Natural killer cell (primary cell): ENCODE results near the gene OR4P4. TPM values are rescaled to one million over a fixed set of nuclear protein-coding genes. Genes with fewer than 3 reads are reported as not detected.

Experiments
- ATAC-seq, 3 donors: fragments of 150-1000 bp in 2 of 3; fragments of 200-7000 bp in 1 of 3; cut with Tn5 transposase; 1 replicate in 1 of 3; 2 replicates in 2 of 3; pipeline ENCODE4 v1.10.0; 2021; ENCODE audit warnings: mild to moderate bottlenecking in 2 of 3, moderate library complexity in 2 of 3
- DNase-seq, 2 donors: peaks; one replicate each; pipeline versions ENCODE4 v3.0.0 to v3.0.0-alpha.2; 2013 to 2021; ENCODE audit warnings: mixed read lengths in 1 of 2
- H3K27ac ChIP-seq: one replicate; pipeline ENCODE4 v1.5.1; 2013; ENCODE audit warnings: mild to moderate bottlenecking, low read length
- H3K27me3 ChIP-seq: one replicate; pipeline ENCODE4 v1.6.1; 2013; ENCODE audit warnings: low read length; ENCODE audit not compliant: control insufficient read depth, insufficient read depth
- H3K36me3 ChIP-seq: one replicate; pipeline ENCODE4 v1.6.1; 2013; ENCODE audit warnings: low read length; ENCODE audit not compliant: control insufficient read depth, insufficient read depth
- H3K4me1 ChIP-seq: one replicate; pipeline ENCODE4 v1.6.1; 2013; ENCODE audit warnings: low read length; ENCODE audit not compliant: control insufficient read depth, insufficient read depth
- H3K4me3 ChIP-seq: one replicate; pipeline ENCODE4 v1.5.1; 2013; ENCODE audit warnings: low read length
- H3K9me3 ChIP-seq: one replicate; pipeline ENCODE4 v1.6.1; 2013; ENCODE audit warnings: low read length; ENCODE audit not compliant: control insufficient read depth, insufficient read depth
- H3K27ac Mint-ChIP-seq, 2 donors: one replicate each; pipeline ENCODE4 v1.8.0; 2022; ENCODE audit warnings: mild to moderate bottlenecking in 2 of 2, mixed read lengths in 2 of 2, moderate library complexity in 1 of 2
- H3K27me3 Mint-ChIP-seq, 2 donors: one replicate each; pipeline ENCODE4 v1.8.0; 2022; ENCODE audit warnings: low read depth in 2 of 2, mixed read lengths in 2 of 2
- H3K36me3 Mint-ChIP-seq: one replicate; pipeline ENCODE4 v1.8.0; 2022; ENCODE audit warnings: mixed read lengths
- H3K4me1 Mint-ChIP-seq, 2 donors: one replicate each; pipeline ENCODE4 v1.8.0; 2022; ENCODE audit warnings: mixed read lengths in 2 of 2
- H3K4me3 Mint-ChIP-seq: one replicate; pipeline ENCODE4 v1.8.0; 2022; ENCODE audit warnings: mild to moderate bottlenecking, moderate library complexity, mixed read lengths
- H3K9me3 Mint-ChIP-seq, 2 donors: one replicate each; pipeline ENCODE4 v1.8.0; 2022; ENCODE audit warnings: mixed read lengths in 2 of 2
- WGBS: methylation state at CpG from one replicate; pipeline ENCODE4 v1.1.7; 2013; ENCODE audit warnings: missing lambda C conversion rate; ENCODE audit not compliant: insufficient coverage; 5-methylcytosine and 5-hydroxymethylcytosine counted together
- intact Hi-C: fragments of 100-400 bp; cut with micrococcal nuclease; formaldehyde crosslinking; loops from one replicate; pipeline ENCODE4 v1.14.2; 2022
- total RNA-seq, 4 donors: library from RNA; stranded (reverse); fragments of 120-200 nt in 1 of 4; gene quantifications; one replicate each; pipeline versions ENCODE4 v1.2.3 to v1.2.4, GENCODE V29; 2013 to 2022
- TF ChIP-seq, protein P1 (sequence below): fragments of 200-600 bp; IDR thresholded peaks from one replicate; pipeline ENCODE4 v1.8.0; 2022; ENCODE audit warnings: antibody characterized with exemption

Gene OR4P4
- not detected for total RNA-seq
- total RNA-seq (2013) = not detected

DNA sequence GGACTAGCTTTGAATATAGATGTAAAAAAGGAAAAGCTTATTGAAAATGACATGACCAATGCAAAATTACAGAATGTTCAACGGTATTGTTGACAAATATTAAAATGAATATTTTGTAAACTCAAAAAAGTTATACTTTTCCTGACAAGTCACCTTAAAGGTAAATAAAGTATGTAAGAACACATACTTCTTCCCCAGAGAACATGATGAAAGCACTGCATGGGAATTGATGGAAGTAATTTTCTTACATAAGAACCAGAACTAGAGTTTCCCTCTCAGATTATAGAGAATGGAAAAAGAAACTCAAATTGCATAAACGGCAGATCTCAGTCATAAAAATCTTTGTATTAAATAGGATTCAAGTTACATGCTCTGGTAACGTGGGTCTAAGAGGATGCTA, at the start of gene OR4P4:
Gene OR4P4 (plus strand): TSS at position 301 of the 400 bp plus-strand sequence.
- Histone ChIP-seq H3K27ac (no peak within 1 kb of the TSS), H3K4me3 (no peak within 1 kb of the TSS), H3K4me1 (no peaks in the 10 kb centered on the region), H3K27me3 (no peaks in the 10 kb centered on the region), H3K36me3 (no peaks in the 10 kb centered on the region), H3K9me3 (no peaks in the 10 kb centered on the region)
- Mint-ChIP-seq H3K36me3 (no peaks in the 10 kb centered on the region), H3K4me1 (no peaks in the 10 kb centered on the region), H3K9me3 (peaks cover 4 to 38% of the 10 kb centered on the region in 2 donors), H3K27me3 (no peaks in the 10 kb centered on the region), H3K4me3 (no peak within 1 kb of the TSS), H3K27ac (no peak within 1 kb of the TSS)
- intact Hi-C loops = no loop called here
- DNase-seq (no peak), ATAC-seq (no peak)
- TF ChIP-seq, protein P1, sequence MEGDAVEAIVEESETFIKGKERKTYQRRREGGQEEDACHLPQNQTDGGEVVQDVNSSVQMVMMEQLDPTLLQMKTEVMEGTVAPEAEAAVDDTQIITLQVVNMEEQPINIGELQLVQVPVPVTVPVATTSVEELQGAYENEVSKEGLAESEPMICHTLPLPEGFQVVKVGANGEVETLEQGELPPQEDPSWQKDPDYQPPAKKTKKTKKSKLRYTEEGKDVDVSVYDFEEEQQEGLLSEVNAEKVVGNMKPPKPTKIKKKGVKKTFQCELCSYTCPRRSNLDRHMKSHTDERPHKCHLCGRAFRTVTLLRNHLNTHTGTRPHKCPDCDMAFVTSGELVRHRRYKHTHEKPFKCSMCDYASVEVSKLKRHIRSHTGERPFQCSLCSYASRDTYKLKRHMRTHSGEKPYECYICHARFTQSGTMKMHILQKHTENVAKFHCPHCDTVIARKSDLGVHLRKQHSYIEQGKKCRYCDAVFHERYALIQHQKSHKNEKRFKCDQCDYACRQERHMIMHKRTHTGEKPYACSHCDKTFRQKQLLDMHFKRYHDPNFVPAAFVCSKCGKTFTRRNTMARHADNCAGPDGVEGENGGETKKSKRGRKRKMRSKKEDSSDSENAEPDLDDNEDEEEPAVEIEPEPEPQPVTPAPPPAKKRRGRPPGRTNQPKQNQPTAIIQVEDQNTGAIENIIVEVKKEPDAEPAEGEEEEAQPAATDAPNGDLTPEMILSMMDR = no peak
- 56% methylated on average over 2 of the region's 3 CpGs for WGBS

DNA sequence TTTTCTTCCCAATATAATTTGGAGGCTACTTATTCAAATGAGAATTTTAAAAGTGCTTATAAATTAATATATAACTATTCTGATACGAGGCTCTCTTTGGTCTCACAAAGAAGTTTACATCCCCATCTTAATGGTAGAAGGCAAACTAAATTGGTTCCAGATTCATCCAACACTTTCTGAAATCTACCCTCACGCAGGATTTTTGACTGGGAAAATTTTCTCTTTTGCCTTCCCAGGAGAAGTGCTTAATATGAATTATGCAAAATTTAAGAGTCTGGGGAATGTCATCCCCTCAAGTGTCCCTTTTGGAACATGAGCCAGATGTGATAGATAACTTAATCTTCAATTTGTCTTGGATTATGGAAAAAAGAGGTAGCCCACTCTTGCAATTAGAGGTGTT, 27.4 kb upstream of the OR4P4 start, which contains the start of gene OR4C11:
Gene OR4C11 (minus strand): TSS at position 101 of the 400 bp plus-strand sequence. CDS start 3,272 bp downstream, outside the sequence.
- Mint-ChIP-seq H3K9me3 (peaks cover 4 to 22% of the 10 kb centered on the region in 2 donors), H3K27ac (no peak within 1 kb of the TSS), H3K27me3 (no peaks in the 10 kb centered on the region), H3K36me3 (no peaks in the 10 kb centered on the region), H3K4me3 (no peak within 1 kb of the TSS), H3K4me1 (no peaks in the 10 kb centered on the region)
- ATAC-seq (no peak), DNase-seq (no peak)
- H3K36me3 ChIP-seq = no peaks in the 10 kb centered on the region
- WGBS = no CpG with 5 or more reads among the region's 2 CpGs
- H3K27ac ChIP-seq = no peak within 1 kb of the TSS
- intact Hi-C loops = no loop called here
- H3K9me3 ChIP-seq = peaks cover 10% of the 10 kb centered on the region
- TF ChIP-seq, protein P1 = no peak
- H3K27me3 ChIP-seq = no peaks in the 10 kb centered on the region
- H3K4me1 ChIP-seq = no peaks in the 10 kb centered on the region
- H3K4me3 ChIP-seq = no peak within 1 kb of the TSS

DNA sequence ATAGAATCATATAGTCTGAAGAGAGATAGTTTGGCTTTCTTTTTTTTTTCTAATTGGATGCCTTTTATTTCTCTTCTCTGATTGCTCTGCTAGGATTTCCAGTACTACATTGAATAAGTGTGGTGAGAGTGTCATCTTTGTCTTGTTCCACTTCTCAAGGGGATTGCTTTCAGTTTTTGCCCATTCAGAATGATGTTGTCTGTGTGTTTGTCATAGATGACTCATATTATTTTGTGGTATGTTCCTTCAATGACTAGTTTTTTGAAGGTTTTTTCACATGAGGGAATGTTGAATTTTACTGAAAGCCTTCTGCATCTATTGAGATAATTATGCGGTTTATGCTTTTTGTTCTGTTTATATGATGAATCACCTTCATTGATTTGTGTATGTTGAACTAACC, 10.4 kb upstream of the OR4P4 start:
- Histone ChIP-seq H3K9me3 (peaks cover 11% of the 10 kb centered on the region), H3K27ac (no peak overlapping the region), H3K4me1 (no peaks in the 10 kb centered on the region), H3K4me3 (no peak overlapping the region), H3K36me3 (no peaks in the 10 kb centered on the region), H3K27me3 (no peaks in the 10 kb centered on the region)
- no peak for DNase-seq
- Mint-ChIP-seq H3K4me3 (no peak overlapping the region), H3K36me3 (peaks cover 8% of the 10 kb centered on the region), H3K4me1 (no peaks in the 10 kb centered on the region), H3K27ac (no peak overlapping the region), H3K9me3 (peaks cover 13 to 21% of the 10 kb centered on the region in 2 donors), H3K27me3 (no peaks in the 10 kb centered on the region)
- intact Hi-C loops = no loop called here
- WGBS = 86% methylated on average over 1 of the region's 1 CpG
- ATAC-seq = no peak
- TF ChIP-seq, protein P1 = no peak

DNA sequence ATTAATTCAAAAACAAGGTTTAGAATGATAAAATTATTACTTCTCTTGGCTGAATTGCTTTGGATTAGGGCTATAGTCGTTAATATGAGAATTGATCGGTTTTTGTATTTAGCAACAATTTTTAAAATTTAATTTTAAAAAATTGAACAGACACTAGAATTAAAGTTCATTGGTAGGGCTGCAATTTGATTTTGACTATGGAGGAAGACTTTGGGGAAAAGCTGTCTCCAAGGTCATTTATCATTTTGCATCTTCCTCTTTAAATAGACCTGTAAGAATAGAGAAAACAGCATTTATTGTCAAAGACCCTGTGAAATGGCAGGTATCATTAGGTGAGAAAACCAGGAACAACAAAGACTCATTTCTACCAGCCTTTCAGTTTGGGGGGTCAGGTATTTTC, 13.1 kb downstream of the OR4P4 start, which contains the start of gene OR4S2:
Gene OR4S2 (plus strand): TSS at position 301 of the 400 bp plus-strand sequence. CDS start 2,577 bp downstream, outside the sequence.
- no peaks in the 10 kb centered on the region for H3K27me3 ChIP-seq
- no peak for ATAC-seq
- H3K4me1 ChIP-seq = no peaks in the 10 kb centered on the region
- no peak within 1 kb of the TSS for H3K4me3 Mint-ChIP-seq
- peaks cover 2 to 27% of the 10 kb centered on the region in 2 donors for H3K9me3 Mint-ChIP-seq
- DNase-seq = no peak
- TF ChIP-seq, protein P1 = no peak
- intact Hi-C loops = no loop called here
- no peaks in the 10 kb centered on the region for H3K36me3 ChIP-seq
- WGBS = no CpG with 5 or more reads among the region's 2 CpGs
- H3K4me3 ChIP-seq = no peak within 1 kb of the TSS
- no peaks in the 10 kb centered on the region for H3K4me1 Mint-ChIP-seq
- no peaks in the 10 kb centered on the region for H3K27me3 Mint-ChIP-seq
- H3K36me3 Mint-ChIP-seq = no peaks in the 10 kb centered on the region
- H3K9me3 ChIP-seq = no peaks in the 10 kb centered on the region
- no peak within 1 kb of the TSS for H3K27ac ChIP-seq
- no peak within 1 kb of the TSS for H3K27ac Mint-ChIP-seq
